Muscle of arm (tissue), 12 donors: Measurements from ENCODE around the gene STAG2. TPM values are rescaled to one million over a fixed set of nuclear protein-coding genes. Genes with fewer than 3 reads are reported as not detected.

Experiments used
- DNase-seq: peaks from one replicate; pipeline ENCODE4 v3.0.0-alpha.2; 2013
- polyA plus RNA-seq, 12 donors: library from polyadenylated mRNA; unstranded; fragments of 120-200 nt; gene quantifications; one replicate each; pipeline ENCODE4 v1.2.1, GENCODE V29; 2013; ENCODE audit not compliant: insufficient read length in 12 of 12

STAG2 gene
- polyA plus RNA-seq, 12 donors: 68.9 to 121 (median 88.2) TPM; not detected in 1

- DNase-seq: no peak
These were observed 7.0 kb downstream of the STAG2 start for GRCh38 chrX:123968383-123969050.

- DNase-seq: no peak
These were observed 10.5 kb downstream of the STAG2 start for GRCh38 chrX:123971982-123972381.

GRCh38 chrX:123973921-123974320 is 12.4 kb downstream of the STAG2 start:
- DNase-seq: no peak

- DNase-seq: no peak
These were observed 13.7 kb downstream of the STAG2 start for GRCh38 chrX:123975180-123975579.

GRCh38 chrX:123976706-123977316 is 15.3 kb downstream of the STAG2 start:
- no peak for DNase-seq

- no peak for DNase-seq
These were observed 21.7 kb downstream of the STAG2 start for GRCh38 chrX:123983240-123983639.

GRCh38 chrX:123986377-123986776 is 24.9 kb downstream of the STAG2 start:
- DNase-seq: no peak

GRCh38 chrX:123988423-123989111 is 27.1 kb downstream of the STAG2 start:
- no peak for DNase-seq

- no peak for DNase-seq
These were observed 27.7 kb downstream of the STAG2 start for GRCh38 chrX:123989235-123989634.

- no peak for DNase-seq
These were observed 28.7 kb downstream of the STAG2 start for GRCh38 chrX:123990169-123990568.

- DNase-seq: no peak
These were observed 29.1 kb downstream of the STAG2 start for GRCh38 chrX:123990602-123991001.

- DNase-seq: no peak
These were observed 31.8 kb downstream of the STAG2 start for GRCh38 chrX:123993326-123993725.

- DNase-seq: no peak
These were observed 32.6 kb downstream of the STAG2 start for GRCh38 chrX:123993904-123994635.

- no peak for DNase-seq
These were observed 33.2 kb downstream of the STAG2 start for GRCh38 chrX:123994730-123995129.

- no peak for DNase-seq
These were observed 40.1 kb downstream of the STAG2 start for GRCh38 chrX:124001581-124001980.

- DNase-seq: no peak
These were observed 43.7 kb downstream of the STAG2 start for GRCh38 chrX:124005228-124005627.

- DNase-seq: no peak
These were observed 48.7 kb downstream of the STAG2 start for GRCh38 chrX:124010157-124010556.

GRCh38 chrX:124010566-124010965 is 49.1 kb downstream of the STAG2 start:
- DNase-seq: no peak

GRCh38 chrX:124015721-124016120 is 54.2 kb downstream of the STAG2 start:
- DNase-seq: no peak

GRCh38 chrX:124016825-124017224 is 55.3 kb downstream of the STAG2 start:
- no peak for DNase-seq

- no peak for DNase-seq
These were observed 56.5 kb downstream of the STAG2 start for GRCh38 chrX:124018023-124018422.

GRCh38 chrX:124023838-124024238 is 62.3 kb downstream of the STAG2 start:
- no peak for DNase-seq

GRCh38 chrX:124026529-124026928 is 65.0 kb downstream of the STAG2 start:
- DNase-seq: no peak
